ENCODE results near the gene HSPA5.
"Not testable (repeated sequence)": the region's sequence is repeated elsewhere in the genome, so short reads cannot be mapped to it uniquely, and the experiment has no call there.

HSPA5 gene

DNA sequence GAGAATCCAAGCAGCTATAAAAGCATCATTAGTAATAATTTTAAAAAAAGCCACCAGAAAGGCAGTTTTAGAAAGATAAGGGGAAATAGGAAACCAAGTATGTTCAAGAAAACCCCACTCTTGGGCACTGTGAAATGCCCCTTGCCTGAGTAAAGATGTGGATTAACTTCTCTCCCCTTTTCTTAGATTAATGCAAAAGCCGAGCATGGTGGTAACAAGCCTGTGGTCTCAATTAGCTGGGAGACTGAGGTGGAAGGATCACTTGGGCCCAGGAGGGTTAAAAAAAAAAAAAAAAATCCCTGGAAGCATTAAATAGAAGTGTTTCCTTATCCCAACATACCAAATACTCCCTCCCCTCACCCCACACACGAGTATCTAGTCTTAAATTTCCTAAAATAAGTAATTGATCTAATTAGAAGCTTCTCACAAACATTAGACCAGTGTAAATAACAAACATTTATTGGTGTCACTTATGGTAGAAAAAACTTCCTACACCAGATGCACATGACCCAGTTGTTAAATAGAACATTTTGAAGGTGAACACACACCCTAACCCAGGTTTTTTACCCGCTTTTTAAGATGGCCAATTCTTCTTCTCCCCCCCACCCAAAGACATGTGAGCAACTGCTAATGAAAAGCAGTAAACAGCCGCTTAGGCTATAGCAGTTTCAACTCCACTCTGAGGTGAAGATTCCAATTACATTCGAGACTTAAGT lies 5.2 kb downstream of the HSPA5 start:
- no peak for FAIRE-seq
- no peak for TF ChIP-seq POLR2A (IDR thresholded peaks at IDR 0.05; ENCODE audit: low read depth, low read length)

DNA sequence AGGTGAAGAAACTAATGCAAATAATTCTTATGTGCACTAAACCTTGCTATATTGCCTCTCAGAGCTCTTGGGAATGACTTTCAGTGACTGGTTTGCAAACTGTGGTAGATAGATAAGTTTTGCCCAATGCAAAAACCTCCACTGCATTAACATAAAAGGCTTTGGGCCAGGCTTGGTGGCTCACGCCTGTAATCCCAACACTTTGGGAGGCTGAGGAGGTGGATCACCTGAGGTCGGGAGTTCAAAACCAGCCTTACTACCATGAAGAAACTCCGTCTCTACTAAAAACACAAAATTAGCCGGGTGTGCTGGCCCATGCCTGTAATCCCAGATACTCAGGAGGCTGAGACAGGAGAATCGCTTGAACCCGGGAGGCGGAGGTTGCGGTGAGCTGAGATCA lies 7.0 kb downstream of the HSPA5 start:
- DNase-seq (ENCODE audit: insufficient read length, low spot score); FAIRE-seq: not testable (repeated sequence)

More for the DNA sequence above, 5.2 kb downstream of the HSPA5 start:
- DNase-seq (ENCODE audit: insufficient read length, low spot score), result no peak

DNA sequence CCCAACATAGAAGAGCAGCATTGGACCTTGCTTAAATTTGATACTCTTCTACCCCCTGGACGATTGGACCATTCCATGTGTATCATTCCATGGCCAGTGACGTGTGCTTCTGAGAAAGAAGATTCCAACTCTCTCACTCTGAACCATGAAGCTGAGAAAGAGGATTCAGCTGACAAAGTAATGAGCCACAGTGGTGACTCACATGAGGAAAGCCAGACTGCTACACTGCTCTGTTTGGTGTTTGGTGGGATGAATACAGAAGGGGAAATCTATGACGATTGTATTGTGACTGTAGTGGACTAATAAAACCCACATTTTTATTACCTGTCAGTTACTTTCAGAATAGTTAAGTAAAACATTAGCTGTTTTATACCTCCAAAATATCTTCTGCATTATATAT lies 7.5 kb downstream of the HSPA5 start:
- DNase-seq (ENCODE audit: insufficient read length, low spot score), result peak; percentile 91
- no peak for TF ChIP-seq POLR2A (IDR thresholded peaks at IDR 0.05; ENCODE audit: low read depth, low read length)
- FAIRE-seq, result peak; percentile 100

DNA sequence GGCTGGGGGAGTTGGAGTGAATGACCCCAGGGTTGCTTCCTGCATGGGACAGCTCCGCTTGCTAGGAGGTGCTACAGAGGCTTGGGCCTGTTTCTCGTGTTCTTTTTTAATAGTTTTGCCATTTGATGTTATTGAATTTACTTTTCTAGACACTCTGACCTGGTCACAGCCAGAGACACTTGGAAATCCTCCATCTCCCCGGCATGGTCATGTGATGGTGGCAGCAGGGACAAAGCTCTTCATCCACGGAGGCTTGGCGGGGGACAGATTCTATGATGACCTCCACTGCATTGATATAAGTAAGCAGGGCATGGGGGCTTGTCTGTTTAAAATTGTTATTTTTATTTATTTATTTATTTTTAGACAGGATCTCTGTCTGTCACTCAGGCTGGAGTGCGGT lies 13.4 kb downstream of the HSPA5 start:
- DNase-seq (ENCODE audit: insufficient read length, low spot score) (no peak), FAIRE-seq (no peak)
- no peak for TF ChIP-seq POLR2A (IDR thresholded peaks at IDR 0.05; ENCODE audit: low read depth, low read length)

DNA sequence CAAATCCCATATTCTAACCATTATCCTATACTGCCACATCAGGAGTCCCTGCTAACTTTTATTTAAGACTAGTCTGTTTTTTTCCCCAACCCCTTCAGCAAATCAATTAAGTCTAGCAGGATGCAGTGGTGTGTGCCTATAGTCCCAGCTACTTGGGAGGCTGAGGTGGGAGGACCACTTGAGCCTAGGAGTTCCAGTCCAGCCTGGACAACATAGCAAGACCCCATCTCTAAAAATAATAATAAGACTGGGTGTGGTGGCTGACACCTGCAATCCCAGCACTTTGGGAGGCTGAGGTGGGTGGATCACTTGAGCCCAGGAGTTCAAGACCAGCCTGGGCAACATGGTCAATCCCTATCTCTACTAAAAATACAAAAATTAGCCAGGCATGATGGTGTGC lies 16.3 kb downstream of the HSPA5 start:
- not testable (repeated sequence) for FAIRE-seq; DNase-seq (ENCODE audit: insufficient read length, low spot score)

DNA sequence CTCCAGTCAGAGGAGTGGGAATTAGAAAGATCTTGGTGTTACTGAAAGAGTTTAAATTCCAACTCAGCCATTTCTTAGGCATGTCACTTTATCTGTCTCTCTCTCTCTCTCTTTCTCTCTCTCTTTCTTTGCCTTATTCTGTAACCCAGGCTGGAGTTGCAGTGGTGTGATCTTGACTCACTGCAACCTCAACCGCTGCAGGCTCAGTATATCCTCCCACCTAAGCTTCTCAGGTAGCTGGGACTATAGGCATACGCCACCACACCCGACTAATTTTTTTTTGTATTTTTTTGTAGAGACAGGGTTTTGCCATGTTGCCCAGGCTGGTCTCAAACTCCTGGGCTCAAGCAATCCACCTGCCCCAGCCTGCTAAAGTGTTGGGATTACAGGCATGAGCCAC lies 22.5 kb downstream of the HSPA5 start:
- no peak for DNase-seq (ENCODE audit: insufficient read length, low spot score)
- no peak for TF ChIP-seq POLR2A (IDR thresholded peaks at IDR 0.05; ENCODE audit: low read depth, low read length)
- no peak for FAIRE-seq

DNA sequence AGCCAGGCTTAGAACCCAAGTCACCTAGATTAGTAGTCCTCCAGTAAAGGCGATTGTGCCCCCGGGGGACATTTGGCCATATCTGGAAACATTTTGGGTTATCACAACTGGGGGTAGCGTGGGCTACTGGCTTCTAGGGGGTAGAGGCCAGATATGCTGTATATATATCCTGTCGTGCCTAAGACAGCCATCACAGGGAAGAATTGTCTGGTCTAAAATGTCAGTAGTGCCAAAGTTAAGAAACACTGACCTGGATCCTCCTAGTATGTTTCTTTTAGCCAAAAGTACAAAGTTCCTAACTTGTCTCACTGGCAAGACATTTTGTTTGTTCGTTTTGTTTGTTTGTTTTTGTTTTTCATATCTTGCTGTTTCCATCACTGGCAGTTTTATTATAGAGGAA lies 27.0 kb downstream of the HSPA5 start:
- no peak for FAIRE-seq
- DNase-seq (ENCODE audit: insufficient read length, low spot score), result no peak
- TF ChIP-seq POLR2A (IDR thresholded peaks at IDR 0.05; ENCODE audit: low read depth, low read length), result no peak

DNA sequence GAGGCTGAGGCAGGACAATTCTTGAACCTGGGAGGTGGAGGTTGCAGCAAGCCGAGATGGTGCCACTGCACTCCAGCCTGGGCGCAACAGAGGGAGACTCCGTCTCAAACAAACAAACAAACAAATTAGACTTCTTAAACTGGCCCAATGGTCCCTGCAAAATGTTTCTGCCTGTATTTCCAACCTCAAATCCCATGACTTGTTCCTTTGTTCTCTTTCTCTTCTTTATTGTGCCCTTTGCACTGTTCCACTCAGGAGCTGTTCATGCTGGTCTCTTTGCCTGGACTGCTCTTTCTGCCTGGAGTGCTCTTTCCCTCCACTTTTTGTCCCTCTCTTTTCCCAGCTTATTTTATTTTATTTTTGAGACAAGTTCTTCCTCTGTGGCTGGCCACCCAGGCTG lies 36.7 kb downstream of the HSPA5 start:
- DNase-seq (ENCODE audit: insufficient read length, low spot score) (no peak), FAIRE-seq (no peak)
- TF ChIP-seq POLR2A (IDR thresholded peaks at IDR 0.05; ENCODE audit: low read depth, low read length), result no peak

DNA sequence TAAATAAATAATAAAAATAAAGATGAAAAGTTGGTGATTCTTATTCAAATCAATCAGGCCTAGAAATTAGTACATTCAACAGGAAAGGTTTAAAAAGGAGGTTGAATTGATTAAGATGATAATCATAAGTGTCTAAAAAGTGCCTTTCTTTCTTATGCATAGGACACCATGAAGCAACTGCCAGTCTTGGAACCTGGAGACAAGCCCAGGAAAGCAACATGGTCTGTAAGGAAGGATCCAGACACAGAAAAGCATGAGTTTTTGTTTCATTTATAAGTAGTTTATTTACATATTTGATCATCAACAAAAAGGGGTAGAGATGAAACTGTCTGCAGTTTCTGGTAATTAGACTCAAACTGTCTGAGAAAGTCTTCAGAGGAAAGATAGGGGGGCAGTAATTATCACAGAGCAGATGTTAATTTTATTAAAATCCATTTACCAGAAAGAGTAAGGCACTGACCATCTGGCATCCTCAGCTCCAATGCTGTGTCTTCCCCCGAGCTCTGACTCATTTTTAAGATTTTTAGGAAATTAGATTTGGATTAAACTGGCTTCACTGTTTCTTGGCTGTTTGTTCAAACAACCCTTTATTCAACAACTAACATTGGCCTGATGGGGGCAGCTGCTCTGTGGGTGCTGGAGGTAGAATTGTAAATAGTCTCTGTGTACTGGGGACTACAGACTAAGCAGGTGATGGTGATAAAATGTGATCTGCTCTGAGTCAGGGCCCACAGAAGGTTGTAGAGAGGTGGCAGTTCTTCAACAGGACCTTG lies 38.1 kb downstream of the HSPA5 start:
- TF ChIP-seq POLR2A (IDR thresholded peaks at IDR 0.05; ENCODE audit: low read depth, low read length), result no peak
- FAIRE-seq (no peak), DNase-seq (ENCODE audit: insufficient read length, low spot score) (peak; percentile 23)

DNA sequence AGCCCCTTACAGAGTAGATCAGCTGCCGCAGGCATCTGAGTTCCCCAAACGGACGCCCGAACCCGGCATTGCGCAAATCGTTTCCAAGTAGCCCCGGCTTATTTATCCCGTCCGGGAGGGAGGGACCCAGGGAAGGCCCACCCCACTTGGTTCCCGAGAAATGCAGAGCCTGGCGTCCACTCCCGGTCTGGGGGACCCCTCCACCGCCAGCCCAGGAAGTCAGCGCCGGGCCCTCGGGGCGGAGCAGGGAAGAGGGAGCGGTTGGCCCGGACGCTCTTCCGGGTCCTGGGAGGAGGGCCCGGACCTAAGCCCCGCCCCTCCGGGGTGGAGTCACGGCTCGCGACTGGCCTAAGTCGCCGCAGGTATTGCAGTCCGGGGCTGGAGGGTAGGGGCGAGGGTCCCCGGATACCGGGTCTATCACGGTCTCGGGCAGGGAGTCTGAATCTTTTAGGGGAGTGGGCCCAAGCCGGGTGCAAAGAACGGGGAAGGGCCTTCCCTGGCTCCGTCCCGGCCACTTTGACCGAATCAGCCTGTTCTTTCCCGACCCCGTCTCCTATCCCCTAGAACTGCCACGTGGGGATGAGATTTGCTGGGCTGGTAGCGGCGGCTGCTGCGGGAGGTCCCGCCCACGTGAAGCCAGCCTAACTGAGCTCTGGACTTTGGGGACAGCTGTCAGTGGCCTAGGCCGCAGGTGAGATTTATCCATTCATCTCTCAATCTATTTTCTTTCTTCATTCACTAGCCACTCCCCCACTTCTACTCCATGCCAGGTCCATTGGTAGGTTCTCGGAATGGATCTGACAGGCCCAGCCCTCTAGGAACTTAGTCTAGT lies 40.7 kb downstream of the HSPA5 start, which contains the start of gene RABEPK:
Gene RABEPK (plus strand): TSS at position 327 of the 832 bp plus-strand sequence. CDS start 2,472 bp downstream, outside the sequence.
- peak; percentile 66; the same call in 1 of the 2 replicates for TF ChIP-seq POLR2A (IDR thresholded peaks at IDR 0.05; ENCODE audit: low read depth, low read length)
- FAIRE-seq (peak; percentile 80), DNase-seq (ENCODE audit: insufficient read length, low spot score) (peak; percentile 99)

DNA sequence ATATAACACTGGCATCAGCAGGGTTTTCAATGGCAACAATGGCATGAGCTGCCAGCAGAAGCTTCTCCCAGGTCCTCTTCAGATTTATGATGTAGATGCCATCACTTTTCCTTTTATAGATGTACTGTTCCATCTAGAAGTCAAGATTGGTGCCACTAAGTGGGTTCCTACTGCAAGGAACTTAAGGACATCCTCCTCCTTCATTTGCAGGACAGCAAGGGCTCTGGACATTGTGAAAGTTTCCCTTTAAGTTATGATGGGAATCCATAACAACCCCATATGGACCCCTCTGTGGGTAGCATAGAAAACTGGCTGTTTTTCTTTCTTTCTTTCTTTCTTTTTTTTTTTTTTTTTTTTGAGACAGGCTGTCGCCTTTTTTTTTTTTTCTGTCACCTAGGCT lies 45.6 kb downstream of the HSPA5 start:
- not testable (repeated sequence) for FAIRE-seq; DNase-seq (ENCODE audit: insufficient read length, low spot score)

DNA sequence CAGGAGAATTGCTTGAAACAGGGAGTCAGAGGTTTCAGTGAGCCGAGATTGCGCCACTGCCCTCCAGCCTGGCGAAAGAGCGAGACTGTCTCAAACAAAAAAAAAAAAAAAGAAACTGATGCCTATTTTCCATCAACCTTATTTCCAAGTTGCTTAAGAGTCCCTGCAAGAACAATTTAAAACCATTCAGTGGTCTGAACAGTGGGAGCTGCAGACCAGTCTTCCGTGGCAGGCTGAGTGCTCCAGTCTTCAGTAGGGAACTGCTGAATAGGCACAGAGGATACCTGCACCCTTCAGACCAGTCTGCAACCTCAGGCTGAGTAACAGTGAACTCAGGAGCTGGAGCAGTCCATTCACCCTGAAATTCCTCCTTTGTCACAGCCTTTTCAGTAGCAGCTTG lies 46.7 kb downstream of the HSPA5 start:
- FAIRE-seq; DNase-seq (ENCODE audit: insufficient read length, low spot score): not testable (repeated sequence)

DNA sequence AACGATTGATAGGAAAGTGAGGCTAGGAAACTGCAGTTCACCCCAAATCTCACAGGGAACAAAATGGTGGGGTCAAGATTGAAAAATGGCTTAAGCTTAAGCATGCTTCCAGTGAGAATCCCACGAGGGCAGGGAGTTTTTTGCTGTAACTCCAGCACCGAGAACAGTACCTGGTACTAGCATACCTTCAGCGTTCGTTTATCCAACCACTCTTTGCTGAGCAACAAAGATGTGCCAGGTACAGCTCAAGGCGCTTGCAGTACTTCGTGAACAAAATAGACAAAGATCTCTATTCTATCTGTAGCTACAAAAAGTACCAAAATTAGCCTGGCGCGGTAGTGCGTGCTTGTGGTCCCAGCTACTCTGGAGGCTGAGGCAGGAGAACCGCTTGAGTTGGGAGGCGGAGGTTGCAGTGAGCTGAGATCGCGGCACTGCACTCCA lies 50.8 kb downstream of the HSPA5 start:
- FAIRE-seq (no peak), DNase-seq (ENCODE audit: insufficient read length, low spot score) (no peak)
- no peak for TF ChIP-seq POLR2A (IDR thresholded peaks at IDR 0.05; ENCODE audit: low read depth, low read length)

All from H54 (cell line).